H1 (cell line): ENCODE measurements around the gene CLIP4. TPM values are rescaled to one million over a fixed set of nuclear protein-coding genes. Genes with fewer than 3 reads are reported as not detected.
A peak's percentile ranks its signal among the peaks of the same experiment; 100 is the strongest.

Experiments used
- CTCF ChIA-PET: fragments of 300-600 bp; sonication (Branson Sonifier 250); formaldehyde crosslinking; loops from one replicate; lab custom pipeline; 2021; ENCODE audit not compliant: partially characterized antibody; lab: Charles Lee
- POLR2A ChIA-PET: fragments of 300-600 bp; sonication (Branson Sonifier 250); formaldehyde crosslinking; loops from one replicate; lab custom pipeline; 2021; ENCODE audit warnings: inconsistent platforms; ENCODE audit not compliant: partially characterized antibody; lab: Charles Lee
- DNase-seq, 2 experiments: peaks; one replicate each; pipeline versions ENCODE4 v3.0.0 to v3.0.0-alpha.2; 2010 to 2022; ENCODE audit warnings: low spot score in 2 of 2, low read depth in 1 of 2, mixed read lengths in 1 of 2
- FAIRE-seq: peaks from 2 replicates; lab custom pipeline; 2011; peaks lifted over from hg19 to GRCh38; lab: Jason Lieb, UNC
- H2AFZ ChIP-seq: 2 replicates; pipeline ENCODE4 v1.8.1; 2012; ENCODE audit warnings: low read length, inconsistent platforms
- H2AK5ac ChIP-seq: 2 replicates; pipeline ENCODE4 v1.6.1; 2013; ENCODE audit warnings: low read depth, low read length
- H2BK120ac ChIP-seq: replicated peaks from 2 replicates; pipeline ENCODE3; 2013; ENCODE audit warnings: low read depth, low read length, inconsistent platforms
- H2BK12ac ChIP-seq: 2 replicates; pipeline ENCODE4 v1.6.1; 2013; ENCODE audit warnings: low read depth, low read length
- H2BK15ac ChIP-seq: 2 replicates; pipeline ENCODE4 v1.6.1; 2013; ENCODE audit warnings: low read length
- H2BK20ac ChIP-seq: 2 replicates; pipeline ENCODE4 v1.6.1; 2013; ENCODE audit warnings: low read length
- H2BK5ac ChIP-seq: 2 replicates; pipeline ENCODE4 v1.6.1; 2013; ENCODE audit warnings: low read depth, low read length
- H3K14ac ChIP-seq: 2 replicates; pipeline ENCODE4 v1.6.1; 2013; ENCODE audit warnings: inconsistent platforms; ENCODE audit not compliant: insufficient read length
- H3K18ac ChIP-seq: 2 replicates; pipeline ENCODE4 v1.6.1; 2013; ENCODE audit warnings: low read length; ENCODE audit errors: extremely low read depth
- H3K23ac ChIP-seq: 2 replicates; pipeline ENCODE4 v1.6.1; 2013; ENCODE audit warnings: inconsistent platforms; ENCODE audit not compliant: insufficient read length
- H3K23me2 ChIP-seq: 2 replicates; pipeline ENCODE4 v1.6.1; 2013; ENCODE audit warnings: low read depth, low read length
- H3K27ac ChIP-seq: 2 replicates; pipeline ENCODE4 v1.6.1; 2011; ENCODE audit warnings: low read depth, low read length, inconsistent platforms
- H3K27me3 ChIP-seq, 4 experiments: replicated peaks in 1 of 4; 1 replicate in 1 of 4; 2 replicates in 3 of 4; pipeline versions ENCODE4 v1.6.1 to v1.8.1; 2011 to 2013; ENCODE audit warnings: low read length in 3 of 4, mild to moderate bottlenecking in 3 of 4, inconsistent platforms in 2 of 4, mixed read lengths in 2 of 4, moderate library complexity in 1 of 4; ENCODE audit not compliant: control insufficient read depth in 3 of 4, insufficient read depth in 3 of 4; ENCODE audit errors: extremely low read depth in 1 of 4
- H3K36me3 ChIP-seq, 4 experiments: 2 replicates each; pipeline versions ENCODE4 v1.6.1 to v1.8.1; 2011 to 2013; ENCODE audit warnings: mild to moderate bottlenecking in 4 of 4, low read length in 3 of 4, moderate library complexity in 2 of 4, control low read depth in 1 of 4, inconsistent platforms in 1 of 4; ENCODE audit not compliant: insufficient read depth in 4 of 4, control insufficient read depth in 2 of 4
- H3K4ac ChIP-seq: replicated peaks from 2 replicates; pipeline ENCODE3; 2013; ENCODE audit warnings: low read length, low read depth, mixed read lengths, inconsistent platforms; ENCODE audit not compliant: insufficient read length
- H3K4me1 ChIP-seq, 4 experiments: replicated peaks in 1 of 4; 1 replicate in 1 of 4; 2 replicates in 3 of 4; pipeline versions ENCODE4 v1.6.1 to v1.8.1; 2011 to 2013; ENCODE audit warnings: low read length in 3 of 4, inconsistent platforms in 2 of 4, mixed read lengths in 1 of 4; ENCODE audit not compliant: insufficient read depth in 4 of 4, control insufficient read depth in 3 of 4
- H3K4me2 ChIP-seq, 2 experiments: 2 replicates each; pipeline versions ENCODE4 v1.6.1 to v1.8.1; 2011 to 2013; ENCODE audit warnings: low read depth in 2 of 2, low read length in 2 of 2, control low read depth in 1 of 2, inconsistent platforms in 1 of 2, mild to moderate bottlenecking in 1 of 2; ENCODE audit not compliant: insufficient read depth in 1 of 2
- H3K4me3 ChIP-seq, 4 experiments: fragments of 200-600, 300-600 bp in 1 of 4; sonication (generic), shearing (Covaris generic), sonication (Bioruptor Twin) in 1 of 4; 2 replicates each; pipeline versions ENCODE4 v1.5.1 to v1.8.1; 2011 to 2016; ENCODE audit warnings: low read length in 4 of 4, low read depth in 3 of 4, control low read depth in 2 of 4, inconsistent platforms in 2 of 4, mild to moderate bottlenecking in 2 of 4, mixed read lengths in 1 of 4, moderate library complexity in 1 of 4; ENCODE audit not compliant: insufficient read depth in 2 of 4; ENCODE audit errors: extremely low read depth in 1 of 4
- H3K56ac ChIP-seq: replicated peaks from 2 replicates; pipeline ENCODE3; 2013; ENCODE audit warnings: low read depth, mild to moderate bottlenecking, mixed read lengths, low read length, inconsistent platforms; ENCODE audit not compliant: insufficient read length
- H3K79me1 ChIP-seq: 2 replicates; pipeline ENCODE4 v1.6.1; 2013; ENCODE audit warnings: low read depth, low read length, control low read depth
- H3K79me2 ChIP-seq, 2 experiments: 2 replicates each; pipeline versions ENCODE4 v1.6.1 to v1.8.1; 2012 to 2013; ENCODE audit warnings: low read length in 2 of 2, mild to moderate bottlenecking in 2 of 2, inconsistent platforms in 1 of 2; ENCODE audit not compliant: insufficient read depth in 2 of 2, control insufficient read depth in 1 of 2
- H3K9ac ChIP-seq, 4 experiments: replicated peaks in 1 of 4; 1 replicate in 1 of 4; 2 replicates in 3 of 4; pipeline versions ENCODE4 v1.6.1 to v1.8.1; 2011 to 2013; ENCODE audit warnings: low read depth in 3 of 4, low read length in 3 of 4, control low read depth in 2 of 4, mild to moderate bottlenecking in 2 of 4, moderate library complexity in 2 of 4, inconsistent platforms in 1 of 4; ENCODE audit errors: extremely low read depth in 1 of 4
- H3K9me3 ChIP-seq, 2 experiments: 2 replicates each; pipeline versions ENCODE4 v1.6.1 to v1.8.1; 2012 to 2013; ENCODE audit warnings: mild to moderate bottlenecking in 2 of 2, moderate library complexity in 2 of 2, control low read depth in 1 of 2, inconsistent platforms in 1 of 2, low read depth in 1 of 2, low read length in 1 of 2, mixed read lengths in 1 of 2; ENCODE audit not compliant: insufficient read depth in 2 of 2
- H4K20me1 ChIP-seq, 2 experiments: replicated peaks in 1 of 2; 2 replicates each; pipeline versions ENCODE3 to v1.8.1; 2011 to 2013; ENCODE audit warnings: inconsistent platforms in 2 of 2, low read length in 2 of 2, mild to moderate bottlenecking in 1 of 2; ENCODE audit not compliant: insufficient read depth in 2 of 2, control insufficient read depth in 1 of 2
- H4K5ac ChIP-seq: 2 replicates; pipeline ENCODE4 v1.6.1; 2013; ENCODE audit warnings: low read length, low read depth, mixed read lengths, inconsistent platforms; ENCODE audit not compliant: insufficient read length
- H4K8ac ChIP-seq: 2 replicates; pipeline ENCODE4 v1.8.0; 2013; ENCODE audit warnings: mild to moderate bottlenecking, moderate library complexity, low read length, inconsistent platforms; ENCODE audit not compliant: insufficient read depth; ENCODE audit errors: extremely low read depth
- H4K91ac ChIP-seq: replicated peaks from 2 replicates; pipeline ENCODE3; 2013; ENCODE audit warnings: low read length, mixed read lengths, inconsistent platforms; ENCODE audit not compliant: insufficient read length
- BRCA1 ChIP-seq: IDR thresholded peaks from 2 replicates; pipeline ENCODE4 v1.6.1; 2012; ENCODE audit warnings: low read depth, low read length, improper control_type of control experiment
- WGBS, 2 experiments: shearing (Covaris generic) in 1 of 2; methylation state at CpG; one replicate each; pipeline versions ENCODE4 v1.1.6 to v1.1.7; 2013 to 2015; ENCODE audit warnings: low lambda C conversion rate in 2 of 2, mixed read lengths in 2 of 2, inconsistent platforms in 1 of 2, low coverage in 1 of 2, missing lambda C conversion rate in 1 of 2; ENCODE audit not compliant: insufficient replicate concordance in 2 of 2, insufficient coverage in 1 of 2, insufficient read length in 1 of 2; ENCODE audit errors: extremely low coverage in 1 of 2, missing lambda C conversion rate in 1 of 2; 5-methylcytosine and 5-hydroxymethylcytosine counted together
- polyA plus RNA-seq, 7 experiments: library from polyadenylated mRNA; depleted of rRNA in 3 of 7; stranded (reverse) in 5 of 7; unstranded in 2 of 7; fragments of >200 nt in 5 of 7; fragments of 200-250 nt in 2 of 7; gene quantifications; 1 replicate in 5 of 7; 2 replicates in 1 of 7; 4 replicates in 1 of 7; pipeline versions ENCODE4 v1.2.1 to v1.2.3, GENCODE V29; 2011 to 2013; ENCODE audit warnings: missing spikeins in 2 of 7, mixed read lengths in 2 of 7
- total RNA-seq: library from RNA; stranded (reverse); fragmentation: NEBNext Ultra II Directional; extraction: Animal tissue kit (Norgen Biotek cat#: 25700); gene quantifications from 2 replicates; pipeline ENCODE4 v1.2.1, GENCODE V29; 2021

Gene CLIP4
- total and polyA plus RNA-seq, 2 of the 8 experiments (the other 6 are each of a cell fraction or from before 2014, with no cell fraction given) = 0.08 to 0.09 TPM

DNA sequence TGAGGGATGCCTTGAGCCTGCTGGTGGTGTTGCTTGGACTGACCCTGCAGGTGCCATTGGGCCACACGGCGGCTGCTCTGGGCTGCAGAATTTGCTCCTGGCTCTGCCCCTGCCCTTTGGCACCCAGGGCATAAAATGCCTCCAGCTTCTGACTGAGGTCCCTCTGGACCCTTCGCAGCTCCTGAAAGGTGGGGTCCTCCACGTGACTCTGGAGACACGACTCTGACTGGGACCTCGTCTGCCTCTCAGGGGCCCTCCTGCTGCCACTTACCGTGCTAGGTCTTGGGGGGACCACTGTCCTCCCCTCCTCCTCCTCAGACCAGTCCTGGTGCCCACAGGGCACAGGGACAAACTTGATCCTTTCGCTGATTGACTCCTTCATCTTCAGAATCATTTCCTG lies 43.0 kb upstream of the CLIP4 start:
- no peaks in the 10 kb centered on the region for H4K20me1 ChIP-seq
- H3K27me3 ChIP-seq = no peaks in the 10 kb centered on the region
- H2BK120ac ChIP-seq = no peak overlapping the region
- H3K4me3 ChIP-seq = no peak overlapping the region
- H2AK5ac ChIP-seq = no peak overlapping the region
- H3K4me2 ChIP-seq = no peak overlapping the region
- no peak for DNase-seq
- no peak overlapping the region for H4K5ac ChIP-seq
- H3K9me3 ChIP-seq = no peaks in the 10 kb centered on the region
- no peak overlapping the region for H2BK12ac ChIP-seq
- TF ChIP-seq BRCA1 = no peak
- TF ChIP-seq, all 59 proteins: peak for 0
- no peak overlapping the region for H3K23ac ChIP-seq
- H3K79me2 ChIP-seq = no peaks in the 10 kb centered on the region
- H3K36me3 ChIP-seq = no peaks in the 10 kb centered on the region
- no peak for FAIRE-seq
- H4K8ac ChIP-seq = peak overlapping the region; percentile 57; the same call in 1 of the 2 replicates
- 96% methylated on average over 7 of the region's 8 CpGs; no CpG with 5 or more reads in 1 of the 2 experiments for WGBS, 2 experiments
- no peak overlapping the region for H3K56ac ChIP-seq
- H3K14ac ChIP-seq = no peak overlapping the region
- H3K18ac ChIP-seq = no peak overlapping the region
- H3K4ac ChIP-seq = no peak overlapping the region
- H3K4me1 ChIP-seq = no peaks in the 10 kb centered on the region
- H3K27ac ChIP-seq = no peak overlapping the region
- H2BK5ac ChIP-seq = no peak overlapping the region
- no peak overlapping the region for H2BK15ac ChIP-seq
- H2BK20ac ChIP-seq = no peak overlapping the region
- H3K79me1 ChIP-seq = no peaks in the 10 kb centered on the region
- CTCF ChIA-PET = interaction anchor here (1.6 kb wide), 1 partner anchor 18 kb away, joined by 3 read pairs; no protein-coding TSS in a partner anchor
- no peak overlapping the region for H4K91ac ChIP-seq
- POLR2A ChIA-PET = no interaction called here
- H3K9ac ChIP-seq = no peak overlapping the region
- H2AFZ ChIP-seq = no peak overlapping the region
- H3K23me2 ChIP-seq = no peaks in the 10 kb centered on the region
